Measurements from ENCODE around the gene ACVR2B. TPM values are rescaled to one million over a fixed set of nuclear protein-coding genes. Genes with fewer than 3 reads are reported as not detected.
A peak's percentile ranks its signal among the peaks of the same experiment; 100 is the strongest.

ACVR2B gene
- total and polyA plus RNA-seq, 4 donors = 10.8 to 16.5 (median 15.3) TPM

- H3K4me1 ChIP-seq (ENCODE audit: control insufficient read depth, insufficient read depth, low read length) = peaks cover 3% of the 10 kb centered on the region
- H3K27ac ChIP-seq (ENCODE audit: low read depth, low read length) = peak within 1 kb of the TSS; percentile 87
- H3K27me3 ChIP-seq (ENCODE audit: control insufficient read depth, insufficient read depth, low read length) = no peaks in the 10 kb centered on the region
- H3K9me3 ChIP-seq (ENCODE audit: control insufficient read depth, insufficient read depth, low read length) = no peaks in the 10 kb centered on the region
- H3K36me3 ChIP-seq (ENCODE audit: control insufficient read depth, insufficient read depth, low read length) = peaks cover 4% of the 10 kb centered on the region
- 0% methylated on average over 45 of the region's 53 CpGs for WGBS (ENCODE audit: insufficient coverage)
- peak within 1 kb of the TSS; percentile 87 for H3K4me3 ChIP-seq (ENCODE audit: low read depth, low read length)
- peak; percentile 54 to 98 (median 88) for DNase-seq (ENCODE audit: low read depth in 4 of 6, low spot score in 6 of 6)
Measured at GRCh38 chr3:38496131-38496910, 42.6 kb downstream of the ACVR2B start, which contains the start of gene EXOG. Gene EXOG, plus strand, starts transcription at chr3:38496340. Its CDS starts 28 bp downstream, at chr3:38496368.

DNA sequence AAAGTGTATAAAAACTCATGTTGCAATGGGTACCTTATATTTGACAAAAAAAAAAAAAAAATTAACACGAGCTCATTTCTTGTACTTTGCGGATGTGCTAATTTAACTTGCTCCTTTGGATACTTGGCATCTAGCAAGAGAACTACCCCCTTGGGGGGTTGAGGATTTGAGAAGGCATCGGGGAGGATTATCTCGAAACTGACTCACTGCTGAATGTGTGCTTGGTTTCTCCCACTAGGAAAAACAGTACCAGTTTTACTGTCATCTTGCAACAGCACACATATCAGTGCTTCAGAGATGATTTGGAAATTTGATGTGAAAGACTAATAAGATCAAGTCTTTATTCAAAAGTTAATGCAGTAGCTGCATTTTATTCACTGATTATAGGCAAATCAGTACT, 43.3 kb downstream of the ACVR2B start:
- H3K36me3 ChIP-seq (ENCODE audit: control insufficient read depth, insufficient read depth, low read length) = peaks cover 10% of the 10 kb centered on the region
- H3K27ac ChIP-seq (ENCODE audit: low read depth, low read length) = no peak overlapping the region
- WGBS (ENCODE audit: insufficient coverage) = no CpG with 5 or more reads among the region's 4 CpGs
- no peaks in the 10 kb centered on the region for H3K9me3 ChIP-seq (ENCODE audit: control insufficient read depth, insufficient read depth, low read length)
- peak overlapping the region; percentile 87 for H3K4me3 ChIP-seq (ENCODE audit: low read depth, low read length)
- H3K27me3 ChIP-seq (ENCODE audit: control insufficient read depth, insufficient read depth, low read length) = no peaks in the 10 kb centered on the region
- DNase-seq (ENCODE audit: low read depth in 4 of 6, low spot score in 6 of 6) = peak in 2 of 6 donors; percentile 9 to 58
- H3K4me1 ChIP-seq (ENCODE audit: control insufficient read depth, insufficient read depth, low read length) = peaks cover 3% of the 10 kb centered on the region

DNA sequence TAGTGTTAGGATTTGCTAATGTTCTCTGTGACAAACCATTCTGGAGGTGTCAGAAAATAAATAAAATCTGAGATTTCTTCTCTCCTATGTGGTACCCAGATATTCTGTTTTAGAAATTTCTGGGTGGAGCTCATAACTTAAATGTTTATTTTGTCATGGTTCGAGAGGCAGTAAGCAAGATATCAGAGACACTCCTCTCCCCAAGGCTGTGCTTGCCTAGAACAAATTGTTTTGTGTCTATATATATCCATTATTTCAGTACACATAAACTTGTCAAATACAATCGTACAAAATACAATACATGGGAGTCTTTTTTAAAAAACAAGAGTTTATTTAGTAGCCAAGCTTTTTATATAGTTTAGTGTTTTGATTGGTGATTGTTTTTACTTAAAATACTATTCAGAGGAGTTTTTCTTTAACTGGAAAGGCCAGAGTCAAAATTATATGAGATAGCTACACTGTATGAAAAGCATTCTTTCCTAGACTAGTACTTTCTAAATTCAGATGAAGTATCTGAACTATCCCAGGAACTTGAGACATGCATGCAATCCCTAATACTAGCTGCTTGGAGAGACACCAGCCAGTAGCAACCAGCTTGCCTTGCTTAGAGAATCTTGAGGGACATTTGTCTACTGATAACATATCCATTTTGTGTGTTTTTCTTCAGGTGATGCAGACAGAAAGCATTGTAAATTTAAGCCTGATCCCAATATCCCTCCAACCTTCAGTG, 47.2 kb downstream of the ACVR2B start:
- no peaks in the 10 kb centered on the region for H3K27me3 ChIP-seq (ENCODE audit: control insufficient read depth, insufficient read depth, low read length)
- WGBS (ENCODE audit: insufficient coverage) = no CpG with 5 or more reads among the region's 2 CpGs

GRCh38 chr3:38507120-38507519, 53.4 kb downstream of the ACVR2B start:
- no peaks in the 10 kb centered on the region for H3K4me1 ChIP-seq (ENCODE audit: control insufficient read depth, insufficient read depth, low read length)
- H3K36me3 ChIP-seq (ENCODE audit: control insufficient read depth, insufficient read depth, low read length) = peaks cover 18% of the 10 kb centered on the region
- H3K4me3 ChIP-seq (ENCODE audit: low read depth, low read length) = no peak overlapping the region
- DNase-seq (ENCODE audit: low read depth in 4 of 6, low spot score in 6 of 6) = no peak
- H3K27ac ChIP-seq (ENCODE audit: low read depth, low read length) = no peak overlapping the region
- no peaks in the 10 kb centered on the region for H3K27me3 ChIP-seq (ENCODE audit: control insufficient read depth, insufficient read depth, low read length)
- WGBS (ENCODE audit: insufficient coverage) = 64% methylated on average over 1 of the region's 2 CpGs
- H3K9me3 ChIP-seq (ENCODE audit: control insufficient read depth, insufficient read depth, low read length) = no peaks in the 10 kb centered on the region

More for the DNA sequence above, 47.2 kb downstream of the ACVR2B start:
- no peak overlapping the region for H3K27ac ChIP-seq (ENCODE audit: low read depth, low read length)
- peaks cover 20% of the 10 kb centered on the region for H3K36me3 ChIP-seq (ENCODE audit: control insufficient read depth, insufficient read depth, low read length)
- no peak for DNase-seq (ENCODE audit: low read depth in 4 of 6, low spot score in 6 of 6)
- no peak overlapping the region for H3K4me3 ChIP-seq (ENCODE audit: low read depth, low read length)
- no peaks in the 10 kb centered on the region for H3K9me3 ChIP-seq (ENCODE audit: control insufficient read depth, insufficient read depth, low read length)
- no peaks in the 10 kb centered on the region for H3K4me1 ChIP-seq (ENCODE audit: control insufficient read depth, insufficient read depth, low read length)

- Histone ChIP-seq H3K27me3 (ENCODE audit: control insufficient read depth, insufficient read depth, low read length) (no peaks in the 10 kb centered on the region), H3K27ac (ENCODE audit: low read depth, low read length) (no peak overlapping the region), H3K36me3 (ENCODE audit: control insufficient read depth, insufficient read depth, low read length) (peaks cover 23% of the 10 kb centered on the region), H3K9me3 (ENCODE audit: control insufficient read depth, insufficient read depth, low read length) (no peaks in the 10 kb centered on the region), H3K4me1 (ENCODE audit: control insufficient read depth, insufficient read depth, low read length) (no peaks in the 10 kb centered on the region), H3K4me3 (ENCODE audit: low read depth, low read length) (no peak overlapping the region)
- WGBS (ENCODE audit: insufficient coverage) = no CpG with 5 or more reads among the region's 2 CpGs
- no peak for DNase-seq (ENCODE audit: low read depth in 4 of 6, low spot score in 6 of 6)
Measured at GRCh38 chr3:38509732-38510131, 56.0 kb downstream of the ACVR2B start.

- H3K27ac ChIP-seq (ENCODE audit: low read depth, low read length) = no peak overlapping the region
- H3K27me3 ChIP-seq (ENCODE audit: control insufficient read depth, insufficient read depth, low read length) = no peaks in the 10 kb centered on the region
- H3K4me3 ChIP-seq (ENCODE audit: low read depth, low read length) = no peak overlapping the region
- H3K9me3 ChIP-seq (ENCODE audit: control insufficient read depth, insufficient read depth, low read length) = no peaks in the 10 kb centered on the region
- H3K36me3 ChIP-seq (ENCODE audit: control insufficient read depth, insufficient read depth, low read length) = peaks cover 26% of the 10 kb centered on the region
- no peaks in the 10 kb centered on the region for H3K4me1 ChIP-seq (ENCODE audit: control insufficient read depth, insufficient read depth, low read length)
- no peak for DNase-seq (ENCODE audit: low read depth in 4 of 6, low spot score in 6 of 6)
Measured at GRCh38 chr3:38510631-38511030, 56.9 kb downstream of the ACVR2B start.

- H3K36me3 ChIP-seq (ENCODE audit: control insufficient read depth, insufficient read depth, low read length) = peaks cover 25% of the 10 kb centered on the region
- no peak overlapping the region for H3K27ac ChIP-seq (ENCODE audit: low read depth, low read length)
- WGBS (ENCODE audit: insufficient coverage) = 88% methylated on average over 1 of the region's 3 CpGs
- no peaks in the 10 kb centered on the region for H3K4me1 ChIP-seq (ENCODE audit: control insufficient read depth, insufficient read depth, low read length)
- no peaks in the 10 kb centered on the region for H3K27me3 ChIP-seq (ENCODE audit: control insufficient read depth, insufficient read depth, low read length)
- H3K4me3 ChIP-seq (ENCODE audit: low read depth, low read length) = no peak overlapping the region
- H3K9me3 ChIP-seq (ENCODE audit: control insufficient read depth, insufficient read depth, low read length) = no peaks in the 10 kb centered on the region
- no peak for DNase-seq (ENCODE audit: low read depth in 4 of 6, low spot score in 6 of 6)
Measured at GRCh38 chr3:38511546-38511945, 57.9 kb downstream of the ACVR2B start.

- Histone ChIP-seq H3K9me3 (ENCODE audit: control insufficient read depth, insufficient read depth, low read length) (no peaks in the 10 kb centered on the region), H3K4me1 (ENCODE audit: control insufficient read depth, insufficient read depth, low read length) (no peaks in the 10 kb centered on the region), H3K27ac (ENCODE audit: low read depth, low read length) (no peak overlapping the region), H3K36me3 (ENCODE audit: control insufficient read depth, insufficient read depth, low read length) (peaks cover 17% of the 10 kb centered on the region), H3K4me3 (ENCODE audit: low read depth, low read length) (no peak overlapping the region), H3K27me3 (ENCODE audit: control insufficient read depth, insufficient read depth, low read length) (no peaks in the 10 kb centered on the region)
- DNase-seq (ENCODE audit: low read depth in 4 of 6, low spot score in 6 of 6) = no peak
- WGBS (ENCODE audit: insufficient coverage) = 99% methylated on average over 7 of the region's 7 CpGs
Measured at GRCh38 chr3:38515367-38515766, 61.7 kb downstream of the ACVR2B start.

- H3K36me3 ChIP-seq (ENCODE audit: control insufficient read depth, insufficient read depth, low read length) = peaks cover 17% of the 10 kb centered on the region
- WGBS (ENCODE audit: insufficient coverage) = 0% methylated on average over 1 of the region's 1 CpG
- no peak overlapping the region for H3K27ac ChIP-seq (ENCODE audit: low read depth, low read length)
- H3K4me1 ChIP-seq (ENCODE audit: control insufficient read depth, insufficient read depth, low read length) = no peaks in the 10 kb centered on the region
- H3K9me3 ChIP-seq (ENCODE audit: control insufficient read depth, insufficient read depth, low read length) = no peaks in the 10 kb centered on the region
- no peaks in the 10 kb centered on the region for H3K27me3 ChIP-seq (ENCODE audit: control insufficient read depth, insufficient read depth, low read length)
- no peak for DNase-seq (ENCODE audit: low read depth in 4 of 6, low spot score in 6 of 6)
- no peak overlapping the region for H3K4me3 ChIP-seq (ENCODE audit: low read depth, low read length)
Measured at GRCh38 chr3:38516669-38517068, 63.0 kb downstream of the ACVR2B start.
